ENCODE measurements around the gene RPL15.

- no peak for TF ChIP-seq CTCF (IDR thresholded peaks at IDR 0.05 in 4 of 5, conservative IDR thresholded peaks at IDR 0.05 in 1 of 5)
- no peak for TF ChIP-seq POLR2A (IDR thresholded peaks at IDR 0.05)
Observed at GRCh38 chr3:23954144-23954543, 37.2 kb downstream of the RPL15 start.
